Neural cell (in vitro differentiated cells): ENCODE measurements around the gene SNTG2. TPM values are rescaled to one million over a fixed set of nuclear protein-coding genes. Genes with fewer than 3 reads are reported as not detected.
A peak's percentile ranks its signal among the peaks of the same experiment; 100 is the strongest.

Experiments
- H2AFZ ChIP-seq: fragments of 200-600, 300-800 bp; sonication (generic), shearing (Covaris generic); 2 replicates; pipeline ENCODE4 v1.6.0; 2014; ENCODE audit warnings: low read depth, mild to moderate bottlenecking, antibody characterized with exemption, low read length, moderate library complexity
- H3F3A ChIP-seq: fragments of 200-600 bp; shearing (Covaris generic); 2 replicates; pipeline ENCODE4 v1.6.1; 2016; ENCODE audit warnings: mild to moderate bottlenecking, moderate library complexity, mixed read lengths, antibody characterized with exemption, low read length; ENCODE audit not compliant: insufficient read depth, poor library complexity, severe bottlenecking
- H3K27ac ChIP-seq: fragments of 200-600, 300-800 bp; sonication (generic), shearing (Covaris generic); 2 replicates; pipeline ENCODE4 v1.5.1; 2014; ENCODE audit warnings: mild to moderate bottlenecking, low read length, moderate library complexity
- H3K27me3 ChIP-seq: fragments of 300-800, 200-600 bp; sonication (generic), shearing (Covaris generic); 2 replicates; pipeline ENCODE4 v1.6.0; 2014; ENCODE audit warnings: mild to moderate bottlenecking, low read depth, low read length, moderate library complexity; ENCODE audit not compliant: insufficient read depth
- H3K36me3 ChIP-seq: fragments of 300-800, 200-600 bp; sonication (generic), shearing (Covaris generic); 2 replicates; pipeline ENCODE4 v1.5.1; 2014; ENCODE audit warnings: mild to moderate bottlenecking, antibody characterized with exemption, low read length, moderate library complexity; ENCODE audit not compliant: insufficient read depth
- H3K4me2 ChIP-seq: fragments of 300-800, 200-600 bp; sonication (generic), shearing (Covaris generic); 2 replicates; pipeline ENCODE4 v1.6.0; 2014; ENCODE audit warnings: mild to moderate bottlenecking, low read length
- H3K4me3 ChIP-seq: fragments of 300-800, 200-600 bp; sonication (generic), shearing (Covaris generic); 2 replicates; pipeline ENCODE4 v1.5.1; 2014; ENCODE audit warnings: mild to moderate bottlenecking, low read length, moderate library complexity
- H3K79me2 ChIP-seq: fragments of 200-600 bp; shearing (Covaris generic); replicated peaks from 2 replicates; pipeline ENCODE4 v1.6.0; 2014; ENCODE audit warnings: mild to moderate bottlenecking, low read length, moderate library complexity; ENCODE audit not compliant: insufficient read depth
- H3K9ac ChIP-seq: fragments of 300-800, 200-600 bp; sonication (generic), shearing (Covaris generic); 2 replicates; pipeline ENCODE4 v1.6.1; 2016; ENCODE audit warnings: mild to moderate bottlenecking, low read length, mixed read lengths
- H3K9me2 ChIP-seq: fragments of 200-600 bp; shearing (Covaris generic); 2 replicates; pipeline ENCODE4 v1.6.1; 2016; ENCODE audit warnings: mild to moderate bottlenecking, low read length, mixed read lengths; ENCODE audit not compliant: insufficient read depth
- H3K9me3 ChIP-seq: fragments of 200-600, 300-800 bp; sonication (generic), shearing (Covaris generic); 2 replicates; pipeline ENCODE4 v1.6.1; 2016; ENCODE audit warnings: mild to moderate bottlenecking, mixed run types, low read length, moderate library complexity, mixed read lengths
- H4K20me1 ChIP-seq: fragments of 200-600 bp; shearing (Covaris generic); 2 replicates; pipeline ENCODE4 v1.6.1; 2016; ENCODE audit warnings: mild to moderate bottlenecking, mixed run types; ENCODE audit not compliant: insufficient read depth
- EP300 ChIP-seq: fragments of 450-650 bp; conservative IDR thresholded peaks from 2 replicates; pipeline ENCODE4 v1.6.1; 2014; ENCODE audit warnings: antibody characterized with exemption, mild to moderate bottlenecking, moderate library complexity; ENCODE audit not compliant: poor library complexity, severe bottlenecking
- EZH2 ChIP-seq: fragments of 200-600, 300-800 bp; shearing (Covaris generic), sonication (generic); IDR thresholded peaks from 2 replicates; pipeline ENCODE4 v1.6.1; 2014; ENCODE audit warnings: antibody characterized with exemption, low read length, borderline replicate concordance, mild to moderate bottlenecking; ENCODE audit not compliant: insufficient read depth, poor library complexity, severe bottlenecking
- MXI1 ChIP-seq: fragments of 450-650 bp; conservative IDR thresholded peaks from 2 replicates; pipeline ENCODE4 v1.6.1; 2014; ENCODE audit warnings: antibody characterized with exemption, mild to moderate bottlenecking; ENCODE audit not compliant: poor library complexity, severe bottlenecking
- POLR2AphosphoS5 ChIP-seq: IDR thresholded peaks from 2 replicates; pipeline ENCODE4 v1.6.1; 2012
- RAD21 ChIP-seq: fragments of 450-650 bp; conservative IDR thresholded peaks from 2 replicates; pipeline ENCODE4 v1.6.1; 2014; ENCODE audit warnings: antibody characterized with exemption, mild to moderate bottlenecking, moderate library complexity
- SMC3 ChIP-seq: fragments of 450-650 bp; conservative IDR thresholded peaks from 2 replicates; pipeline ENCODE4 v1.6.1; 2014; ENCODE audit warnings: antibody characterized with exemption, mild to moderate bottlenecking, moderate library complexity; ENCODE audit not compliant: poor library complexity
- TAF1 ChIP-seq: IDR thresholded peaks from 2 replicates; pipeline ENCODE4 v1.6.1; 2012; ENCODE audit warnings: low read depth
- polyA plus RNA-seq: library from polyadenylated mRNA; depleted of rRNA; stranded (reverse); fragments of >200 nt; gene quantifications from 2 replicates; pipeline ENCODE4 v1.2.3, GENCODE V29; 2014
- TF ChIP-seq, protein P1 (sequence below): IDR thresholded peaks from 2 replicates; pipeline ENCODE4 v1.6.1; 2012; ENCODE audit warnings: borderline replicate concordance
- TF ChIP-seq, protein P2 (sequence below): fragments of 450-650 bp; IDR thresholded peaks from 2 replicates; pipeline ENCODE4 v1.5.1; 2014; ENCODE audit warnings: antibody characterized with exemption, mild to moderate bottlenecking, moderate library complexity; ENCODE audit not compliant: poor library complexity, severe bottlenecking

Gene SNTG2
- polyA plus RNA-seq, 1 donor from 2014 or later, result not detected

DNA sequence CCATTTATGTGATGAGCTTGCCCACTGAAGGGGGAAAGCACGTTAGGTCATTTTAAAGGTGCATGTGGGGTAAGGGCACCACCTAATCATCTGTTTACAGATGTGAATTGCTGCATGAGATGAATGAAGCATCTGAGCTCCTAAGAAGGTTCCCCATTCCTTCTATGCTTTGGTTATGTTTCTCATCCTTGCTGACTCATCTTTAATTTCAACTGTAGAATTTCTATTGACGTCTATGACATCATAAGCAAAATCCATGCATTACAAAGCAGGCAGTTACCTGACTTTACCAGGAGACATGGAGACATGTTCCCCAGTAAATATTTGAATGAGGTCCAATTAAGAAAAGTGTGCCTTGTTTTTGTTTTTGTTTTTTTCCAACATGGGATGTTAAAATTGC is 2.8 kb downstream of the SNTG2 start:
- no peak overlapping the region for H2AFZ ChIP-seq
- no peaks in the 10 kb centered on the region for H3K79me2 ChIP-seq
- no peak overlapping the region for H3K4me2 ChIP-seq
- TF ChIP-seq MXI1 (no peak), SMC3 (no peak), TAF1 (no peak), RAD21 (no peak), POLR2AphosphoS5 (no peak), EP300 (no peak), EZH2 (no peak)
- TF ChIP-seq, protein P1, sequence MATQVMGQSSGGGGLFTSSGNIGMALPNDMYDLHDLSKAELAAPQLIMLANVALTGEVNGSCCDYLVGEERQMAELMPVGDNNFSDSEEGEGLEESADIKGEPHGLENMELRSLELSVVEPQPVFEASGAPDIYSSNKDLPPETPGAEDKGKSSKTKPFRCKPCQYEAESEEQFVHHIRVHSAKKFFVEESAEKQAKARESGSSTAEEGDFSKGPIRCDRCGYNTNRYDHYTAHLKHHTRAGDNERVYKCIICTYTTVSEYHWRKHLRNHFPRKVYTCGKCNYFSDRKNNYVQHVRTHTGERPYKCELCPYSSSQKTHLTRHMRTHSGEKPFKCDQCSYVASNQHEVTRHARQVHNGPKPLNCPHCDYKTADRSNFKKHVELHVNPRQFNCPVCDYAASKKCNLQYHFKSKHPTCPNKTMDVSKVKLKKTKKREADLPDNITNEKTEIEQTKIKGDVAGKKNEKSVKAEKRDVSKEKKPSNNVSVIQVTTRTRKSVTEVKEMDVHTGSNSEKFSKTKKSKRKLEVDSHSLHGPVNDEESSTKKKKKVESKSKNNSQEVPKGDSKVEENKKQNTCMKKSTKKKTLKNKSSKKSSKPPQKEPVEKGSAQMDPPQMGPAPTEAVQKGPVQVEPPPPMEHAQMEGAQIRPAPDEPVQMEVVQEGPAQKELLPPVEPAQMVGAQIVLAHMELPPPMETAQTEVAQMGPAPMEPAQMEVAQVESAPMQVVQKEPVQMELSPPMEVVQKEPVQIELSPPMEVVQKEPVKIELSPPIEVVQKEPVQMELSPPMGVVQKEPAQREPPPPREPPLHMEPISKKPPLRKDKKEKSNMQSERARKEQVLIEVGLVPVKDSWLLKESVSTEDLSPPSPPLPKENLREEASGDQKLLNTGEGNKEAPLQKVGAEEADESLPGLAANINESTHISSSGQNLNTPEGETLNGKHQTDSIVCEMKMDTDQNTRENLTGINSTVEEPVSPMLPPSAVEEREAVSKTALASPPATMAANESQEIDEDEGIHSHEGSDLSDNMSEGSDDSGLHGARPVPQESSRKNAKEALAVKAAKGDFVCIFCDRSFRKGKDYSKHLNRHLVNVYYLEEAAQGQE, result no peak
- TF ChIP-seq, protein P2, sequence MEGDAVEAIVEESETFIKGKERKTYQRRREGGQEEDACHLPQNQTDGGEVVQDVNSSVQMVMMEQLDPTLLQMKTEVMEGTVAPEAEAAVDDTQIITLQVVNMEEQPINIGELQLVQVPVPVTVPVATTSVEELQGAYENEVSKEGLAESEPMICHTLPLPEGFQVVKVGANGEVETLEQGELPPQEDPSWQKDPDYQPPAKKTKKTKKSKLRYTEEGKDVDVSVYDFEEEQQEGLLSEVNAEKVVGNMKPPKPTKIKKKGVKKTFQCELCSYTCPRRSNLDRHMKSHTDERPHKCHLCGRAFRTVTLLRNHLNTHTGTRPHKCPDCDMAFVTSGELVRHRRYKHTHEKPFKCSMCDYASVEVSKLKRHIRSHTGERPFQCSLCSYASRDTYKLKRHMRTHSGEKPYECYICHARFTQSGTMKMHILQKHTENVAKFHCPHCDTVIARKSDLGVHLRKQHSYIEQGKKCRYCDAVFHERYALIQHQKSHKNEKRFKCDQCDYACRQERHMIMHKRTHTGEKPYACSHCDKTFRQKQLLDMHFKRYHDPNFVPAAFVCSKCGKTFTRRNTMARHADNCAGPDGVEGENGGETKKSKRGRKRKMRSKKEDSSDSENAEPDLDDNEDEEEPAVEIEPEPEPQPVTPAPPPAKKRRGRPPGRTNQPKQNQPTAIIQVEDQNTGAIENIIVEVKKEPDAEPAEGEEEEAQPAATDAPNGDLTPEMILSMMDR, result no peak
- H3K4me3 ChIP-seq, result no peak overlapping the region
- H3F3A ChIP-seq, result no peaks in the 10 kb centered on the region
- H3K9ac ChIP-seq, result no peak overlapping the region
- H3K27me3 ChIP-seq, result peaks cover 36% of the 10 kb centered on the region
- H3K27ac ChIP-seq, result no peak overlapping the region
- H3K9me2 ChIP-seq, result no peaks in the 10 kb centered on the region
- no peaks in the 10 kb centered on the region for H3K36me3 ChIP-seq
- H3K9me3 ChIP-seq, result no peaks in the 10 kb centered on the region
- H4K20me1 ChIP-seq, result no peaks in the 10 kb centered on the region

DNA sequence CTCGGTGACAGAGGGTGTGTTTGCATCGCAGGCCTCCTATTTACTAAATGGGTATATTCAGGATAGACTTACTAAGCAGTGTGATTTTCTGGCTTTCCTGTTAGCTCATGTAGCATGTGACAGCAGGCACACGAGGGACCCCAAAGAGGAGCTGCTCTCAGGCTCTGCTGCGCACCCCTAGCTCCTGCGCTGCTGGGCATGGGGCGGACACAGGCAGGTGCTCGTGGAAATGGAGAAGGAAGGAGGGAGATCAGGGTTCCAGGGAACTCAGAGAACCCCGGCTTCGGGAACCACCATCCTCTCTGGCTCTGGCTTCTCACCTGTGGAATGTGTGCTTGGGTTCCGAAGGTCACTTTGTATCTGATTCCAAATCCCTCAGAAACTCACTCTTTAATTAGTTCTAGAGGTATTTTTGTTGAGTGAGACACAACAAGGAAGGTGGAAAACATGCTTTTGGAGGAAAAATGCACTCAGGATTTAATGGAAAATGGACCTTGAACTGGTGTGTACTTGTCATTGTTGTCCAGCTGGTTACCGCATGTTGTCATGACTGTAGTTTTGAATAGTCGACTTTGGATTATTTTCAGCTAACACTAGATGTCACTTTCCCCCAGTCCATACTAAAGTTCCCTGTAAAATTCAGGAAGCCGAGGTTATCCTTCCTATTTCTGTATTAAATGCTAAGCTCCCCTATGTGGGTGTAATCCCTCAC is 3.5 kb downstream of the SNTG2 start:
- Histone ChIP-seq H3K4me3 (no peak overlapping the region), H4K20me1 (no peaks in the 10 kb centered on the region), H3K9me3 (no peaks in the 10 kb centered on the region), H3K9ac (no peak overlapping the region), H3K27ac (no peak overlapping the region), H3K27me3 (peaks cover 29% of the 10 kb centered on the region), H3F3A (no peaks in the 10 kb centered on the region), H3K79me2 (no peaks in the 10 kb centered on the region), H3K36me3 (no peaks in the 10 kb centered on the region), H2AFZ (no peak overlapping the region), H3K9me2 (no peaks in the 10 kb centered on the region), H3K4me2 (no peak overlapping the region)
- TF ChIP-seq RAD21 (peak; percentile 79), SMC3 (peak; percentile 83)
- TF ChIP-seq, protein P1, result no peak
- TF ChIP-seq, protein P2, result peak; percentile 72
